GM20431 (cell line): ENCODE data around the gene RIOX2.
"Not testable (repeated sequence)": the region's sequence is repeated elsewhere in the genome, so short reads cannot be mapped to it uniquely, and the experiment has no call there.

ENCODE experiments used
- in situ Hi-C: fragments of 300-500 bp; cut with MseI, MboI; formaldehyde crosslinking; loops from one replicate; pipeline ENCODE4 v1.15.0; 2020; ENCODE audit warnings: low sequenced_read_pairs; ENCODE audit not compliant: unreplicated experiment

The RIOX2 gene

GRCh38 chr3:97928986-97929385 is 43.2 kb downstream of the RIOX2 start:
- in situ Hi-C loops: no loop called here

- in situ Hi-C loops: no loop called here
These were observed 44.5 kb downstream of the RIOX2 start for GRCh38 chr3:97927704-97928103.

- in situ Hi-C loops: no loop called here
These were observed 54.3 kb downstream of the RIOX2 start for GRCh38 chr3:97917813-97918536.

DNA sequence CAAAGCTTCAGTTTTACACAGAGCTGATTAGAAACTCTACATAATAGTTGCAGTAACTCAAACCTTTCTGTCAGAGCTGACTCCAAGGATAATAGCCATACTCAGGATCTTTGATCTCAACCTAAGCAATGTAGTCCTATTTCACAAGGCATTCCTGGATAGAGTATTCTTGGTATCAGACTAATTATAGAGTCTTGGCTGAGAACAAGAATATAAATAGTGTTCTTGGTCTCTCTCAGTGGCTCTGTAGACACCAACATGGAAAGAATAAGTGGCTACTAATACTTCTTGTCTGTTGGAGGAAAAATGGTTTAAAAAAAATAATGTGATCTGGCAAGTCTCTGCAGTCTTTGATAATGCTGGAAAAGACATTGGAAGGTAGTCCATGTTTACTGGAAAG is 55.7 kb downstream of the RIOX2 start:
- in situ Hi-C loops: no loop called here

GRCh38 chr3:97914388-97914787 is 57.8 kb downstream of the RIOX2 start:
- in situ Hi-C loops: no loop called here

DNA sequence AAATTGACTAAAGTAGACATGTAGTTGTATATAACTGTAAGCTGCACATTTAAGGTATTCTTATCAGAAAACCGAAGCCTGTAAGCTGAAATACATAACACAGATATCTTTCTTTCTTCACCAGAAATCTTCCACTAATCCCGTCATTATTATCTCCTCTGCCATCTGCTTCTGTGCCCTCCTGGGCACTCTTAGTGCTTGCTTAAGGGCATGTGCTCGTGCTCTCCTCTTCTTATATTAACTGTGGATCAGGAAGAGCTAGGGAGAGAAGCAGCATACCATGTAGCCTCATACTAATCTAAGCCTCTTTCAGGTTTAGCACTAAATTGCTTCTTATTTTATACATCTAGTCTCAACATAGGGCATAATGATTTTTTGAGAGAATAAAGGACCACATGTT is 60.8 kb downstream of the RIOX2 start:
- in situ Hi-C loops: no loop called here

- in situ Hi-C loops: no loop called here
These were observed 61.3 kb downstream of the RIOX2 start for GRCh38 chr3:97910931-97911351.

DNA sequence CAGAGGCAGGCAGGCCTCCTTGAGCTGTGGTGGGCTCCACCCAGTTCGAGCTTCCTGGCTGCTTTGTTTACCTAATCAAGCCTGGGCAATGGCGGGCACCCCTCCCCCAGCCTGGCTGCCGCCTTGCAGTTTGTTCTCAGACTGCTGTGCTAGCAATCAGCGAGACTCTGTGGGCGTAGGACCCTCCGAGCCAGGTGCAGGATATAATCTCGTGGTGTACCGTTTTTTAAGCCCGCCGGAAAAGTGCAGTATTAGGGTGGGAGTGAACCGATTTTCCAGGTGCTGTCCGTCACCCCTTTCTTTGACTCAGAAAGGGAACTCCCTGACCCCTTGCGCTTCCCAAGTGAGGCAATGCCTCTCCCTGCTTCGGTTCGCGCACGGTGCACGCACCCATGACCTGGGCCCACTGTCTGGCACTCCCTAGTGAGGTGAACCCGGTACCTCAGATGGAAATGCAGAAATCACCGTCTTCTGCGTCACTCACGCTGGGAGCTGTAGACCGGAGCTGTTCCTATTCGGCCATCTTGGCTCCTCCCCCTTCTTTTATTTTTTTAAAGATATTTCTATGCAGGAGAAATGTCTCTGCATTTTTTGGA is 61.9 kb downstream of the RIOX2 start:
- in situ Hi-C loops: not testable (repeated sequence)

- in situ Hi-C loops: not testable (repeated sequence)
These were observed 62.4 kb downstream of the RIOX2 start for GRCh38 chr3:97909830-97910229.

- in situ Hi-C loops: no loop called here
These were observed 70.7 kb downstream of the RIOX2 start for GRCh38 chr3:97901313-97902248.

- in situ Hi-C loops: no loop called here
These were observed 72.9 kb downstream of the RIOX2 start for GRCh38 chr3:97899331-97899730.

GRCh38 chr3:97896547-97896946 is 75.7 kb downstream of the RIOX2 start:
- in situ Hi-C loops: no loop called here

- in situ Hi-C loops: no loop called here
These were observed 76.1 kb downstream of the RIOX2 start for GRCh38 chr3:97896129-97896528.

GRCh38 chr3:97895216-97895615 is 77.0 kb downstream of the RIOX2 start:
- in situ Hi-C loops: no loop called here

- in situ Hi-C loops: no loop called here
These were observed 79.4 kb downstream of the RIOX2 start for GRCh38 chr3:97892852-97893251.
